KOPT-K1 (cell line): Measurements from ENCODE around the gene TICAM1.

ENCODE experiments used
- H3K27ac ChIP-seq: fragments of 200-600 bp; sonication (generic); 2 replicates; pipeline ENCODE4 v1.5.1; 2016; ENCODE audit warnings: antibody characterized with exemption, mild to moderate bottlenecking, low read depth, low read length; ENCODE audit not compliant: poor library complexity, severe bottlenecking
- H3K36me3 ChIP-seq: fragments of 200-600 bp; sonication (generic); 2 replicates; pipeline ENCODE4 v1.5.1; 2017; ENCODE audit warnings: antibody characterized with exemption, mild to moderate bottlenecking, low read length, moderate library complexity; ENCODE audit not compliant: insufficient read depth
- H3K9me3 ChIP-seq: fragments of 200-600 bp; sonication (generic); 2 replicates; pipeline ENCODE4 v1.5.1; 2017; ENCODE audit warnings: antibody characterized with exemption, low read length, mild to moderate bottlenecking; ENCODE audit not compliant: insufficient read depth, poor library complexity, severe bottlenecking

The TICAM1 gene

GRCh38 chr19:4774136-4774535 lies 57.4 kb downstream of the TICAM1 start:
- Histone ChIP-seq H3K27ac (no peak overlapping the region), H3K36me3 (no peaks in the 10 kb centered on the region)

GRCh38 chr19:4773047-4773640 lies 58.4 kb downstream of the TICAM1 start:
- no peak overlapping the region for H3K27ac ChIP-seq
- no peaks in the 10 kb centered on the region for H3K36me3 ChIP-seq
- no peaks in the 10 kb centered on the region for H3K9me3 ChIP-seq

More at GRCh38 chr19:4774136-4774535, 57.4 kb downstream of the TICAM1 start:
- H3K9me3 ChIP-seq: no peaks in the 10 kb centered on the region

DNA sequence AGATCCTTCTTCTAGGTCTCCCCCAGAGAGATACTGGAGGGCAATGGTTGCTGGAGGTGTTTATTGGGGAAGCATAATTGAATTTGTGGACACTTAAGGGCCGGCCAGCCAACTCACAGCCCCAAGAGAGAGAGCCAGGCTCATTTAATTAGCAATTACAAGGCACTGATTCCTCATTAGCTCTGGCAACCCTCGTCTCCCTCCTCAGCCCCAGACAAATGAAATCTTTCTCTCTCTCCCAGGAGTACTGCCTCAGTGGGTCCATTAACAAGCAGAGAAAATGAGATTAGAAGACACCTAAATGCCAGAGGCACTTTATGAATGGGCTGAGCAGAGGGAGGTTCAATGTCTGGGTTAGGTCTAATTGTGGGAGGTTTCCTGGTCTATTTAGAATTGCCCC lies 58.9 kb downstream of the TICAM1 start:
- H3K27ac ChIP-seq: no peak overlapping the region
- no peaks in the 10 kb centered on the region for H3K9me3 ChIP-seq
- no peaks in the 10 kb centered on the region for H3K36me3 ChIP-seq

DNA sequence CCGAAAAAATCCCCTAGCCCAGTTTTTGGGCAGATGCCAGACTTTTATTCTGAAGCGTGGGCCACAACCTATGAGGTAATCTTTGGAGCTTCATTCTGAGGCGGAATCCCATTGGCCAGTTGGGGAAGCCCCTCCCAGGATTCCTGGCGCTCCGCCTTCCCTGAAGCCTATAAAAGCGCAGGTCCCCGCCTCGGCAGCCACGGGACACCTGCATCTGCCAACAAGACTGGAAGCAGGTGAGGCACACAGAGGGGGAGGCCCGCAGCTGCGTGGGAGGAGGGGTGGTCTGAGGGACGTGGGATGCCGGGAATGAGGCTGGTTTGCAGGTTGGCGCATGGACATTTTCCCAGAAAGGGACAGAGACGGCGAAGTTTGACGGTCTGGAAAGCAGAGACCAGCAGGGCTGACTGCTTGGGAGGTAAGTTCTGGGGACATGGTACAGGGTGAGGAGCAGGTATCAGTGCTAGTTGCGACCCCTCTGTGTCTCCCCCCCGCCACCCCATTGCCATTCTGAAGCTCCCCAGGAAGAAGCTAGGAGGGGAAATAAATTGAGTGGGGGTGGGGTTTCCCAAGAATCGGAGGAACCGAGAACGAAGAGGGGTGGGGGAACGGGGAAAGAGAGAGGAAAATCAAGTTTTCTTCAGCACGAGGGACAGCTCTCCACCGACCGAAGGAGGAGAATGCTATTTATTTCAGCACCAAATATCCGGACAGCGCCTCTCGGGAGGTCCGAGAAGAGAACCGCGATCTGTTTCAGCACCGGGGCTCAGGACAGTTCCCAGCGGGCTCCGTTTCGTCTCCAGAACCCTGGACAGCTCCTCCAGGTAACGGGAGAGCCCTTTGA lies 62.4 kb downstream of the TICAM1 start:
- H3K9me3 ChIP-seq: no peaks in the 10 kb centered on the region
- no peak overlapping the region for H3K27ac ChIP-seq
- H3K36me3 ChIP-seq: no peaks in the 10 kb centered on the region
